Gastroesophageal sphincter (tissue), 4 donors: ENCODE measurements around the gene CTNNA2. TPM values are rescaled to one million over a fixed set of nuclear protein-coding genes. Genes with fewer than 3 reads are reported as not detected.

Experiments
- ATAC-seq: fragments of 150-250 bp; one replicate; pipeline ENCODE4 v1.9.1; 2016; ENCODE audit warnings: mild to moderate bottlenecking, moderate library complexity
- H3K27ac ChIP-seq, 4 donors: fragments of 200-600 bp; sonication (generic) in 3 of 4; 1 replicate in 3 of 4; 2 replicates in 1 of 4; pipeline ENCODE4 v1.5.1; 2016 to 2019
- H3K27me3 ChIP-seq: fragments of 200-600 bp; sonication (generic); one replicate; pipeline ENCODE4 v1.5.1; 2019
- H3K36me3 ChIP-seq, 2 donors: fragments of 200-600 bp; sonication (generic); one replicate each; pipeline ENCODE4 v1.5.1; 2019; ENCODE audit warnings: control low read depth in 1 of 2
- H3K4me1 ChIP-seq, 3 donors: fragments of 200-600 bp; sonication (generic); 1 replicate in 2 of 3; 2 replicates in 1 of 3; pipeline ENCODE4 v1.5.1; 2016 to 2019; ENCODE audit warnings: control low read depth in 2 of 3
- H3K4me3 ChIP-seq, 2 donors: fragments of 200-600 bp; sonication (generic); one replicate each; pipeline ENCODE4 v1.5.1; 2019; ENCODE audit warnings: mild to moderate bottlenecking in 1 of 2, moderate library complexity in 1 of 2
- H3K9me3 ChIP-seq, 3 donors: fragments of 200-600 bp; sonication (generic); one replicate each; pipeline ENCODE4 v1.5.1; 2017 to 2019; ENCODE audit warnings: control low read depth in 2 of 3
- EP300 ChIP-seq: sonication (generic); formaldehyde crosslinking; IDR thresholded peaks from one replicate; pipeline ENCODE4 v1.6.1; 2017; ENCODE audit warnings: antibody characterized with exemption, mild to moderate bottlenecking
- POLR2A ChIP-seq, 2 donors: fragments of 450-650 bp; IDR thresholded peaks; one replicate each; pipeline ENCODE4 v1.6.1; 2017; ENCODE audit warnings: antibody characterized with exemption in 2 of 2, mild to moderate bottlenecking in 2 of 2, moderate library complexity in 1 of 2
- POLR2AphosphoS5 ChIP-seq: sonication (generic); formaldehyde crosslinking; IDR thresholded peaks from one replicate; pipeline ENCODE4 v1.6.1; 2017; ENCODE audit warnings: antibody characterized with exemption
- WGBS, 2 donors: methylation state at CpG; one replicate each; pipeline ENCODE4 v1.1.5; 2018; ENCODE audit warnings: low coverage in 1 of 2; 5-methylcytosine and 5-hydroxymethylcytosine counted together
- total RNA-seq, 4 donors: library from RNA; depleted of rRNA; stranded (reverse); fragments of >200 nt; gene quantifications; one replicate each; pipeline ENCODE4 v1.1.0, GENCODE V29; 2016
- TF ChIP-seq, protein P1 (sequence below), 4 experiments: fragments of 200-600 bp in 2 of 4; fragments of 450-650 bp in 2 of 4; sonication (generic) in 1 of 4; IDR thresholded peaks; one replicate each; pipeline ENCODE4 v1.5.1; 2017 to 2019; ENCODE audit warnings: antibody characterized with exemption in 4 of 4, mild to moderate bottlenecking in 2 of 4, moderate library complexity in 2 of 4

CTNNA2 gene
- total RNA-seq, 4 donors from 2014 or later = 0.15 to 4.2 (median 0.68) TPM

DNA sequence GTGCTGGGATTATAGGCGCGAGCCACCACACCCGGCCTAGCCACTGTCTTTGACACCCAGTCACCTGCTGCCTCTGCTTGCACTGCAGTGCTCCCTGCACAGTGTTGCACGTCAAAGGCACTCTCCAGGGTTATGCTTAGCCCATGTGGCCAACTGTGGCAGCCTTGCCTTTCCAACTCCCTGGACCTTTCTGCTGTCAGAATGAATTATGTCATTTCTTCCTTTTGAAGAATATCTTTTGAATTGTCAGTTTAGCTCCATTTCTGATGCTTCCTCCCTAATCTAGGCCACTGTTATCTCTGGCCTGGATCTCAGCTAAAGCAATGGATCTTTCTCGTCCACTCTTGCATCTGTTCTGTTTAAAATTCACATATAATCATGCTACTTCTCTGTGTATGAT lies 821.0 kb downstream of the CTNNA2 start:
- TF ChIP-seq EP300 (no peak), POLR2A (IDR thresholded peaks at IDR 0.05) (no peak), POLR2AphosphoS5 (no peak)
- TF ChIP-seq, protein P1, sequence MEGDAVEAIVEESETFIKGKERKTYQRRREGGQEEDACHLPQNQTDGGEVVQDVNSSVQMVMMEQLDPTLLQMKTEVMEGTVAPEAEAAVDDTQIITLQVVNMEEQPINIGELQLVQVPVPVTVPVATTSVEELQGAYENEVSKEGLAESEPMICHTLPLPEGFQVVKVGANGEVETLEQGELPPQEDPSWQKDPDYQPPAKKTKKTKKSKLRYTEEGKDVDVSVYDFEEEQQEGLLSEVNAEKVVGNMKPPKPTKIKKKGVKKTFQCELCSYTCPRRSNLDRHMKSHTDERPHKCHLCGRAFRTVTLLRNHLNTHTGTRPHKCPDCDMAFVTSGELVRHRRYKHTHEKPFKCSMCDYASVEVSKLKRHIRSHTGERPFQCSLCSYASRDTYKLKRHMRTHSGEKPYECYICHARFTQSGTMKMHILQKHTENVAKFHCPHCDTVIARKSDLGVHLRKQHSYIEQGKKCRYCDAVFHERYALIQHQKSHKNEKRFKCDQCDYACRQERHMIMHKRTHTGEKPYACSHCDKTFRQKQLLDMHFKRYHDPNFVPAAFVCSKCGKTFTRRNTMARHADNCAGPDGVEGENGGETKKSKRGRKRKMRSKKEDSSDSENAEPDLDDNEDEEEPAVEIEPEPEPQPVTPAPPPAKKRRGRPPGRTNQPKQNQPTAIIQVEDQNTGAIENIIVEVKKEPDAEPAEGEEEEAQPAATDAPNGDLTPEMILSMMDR (IDR thresholded peaks at IDR 0.05) = no peak
- H3K27me3 ChIP-seq = no peaks in the 10 kb centered on the region
- 95 to 100% methylated on average over 3 to 5 of the region's 5 CpGs for WGBS, 2 donors
- H3K36me3 ChIP-seq = no peaks in the 10 kb centered on the region
- H3K9me3 ChIP-seq = no peaks in the 10 kb centered on the region
- no peak for ATAC-seq
- no peak overlapping the region for H3K4me3 ChIP-seq
- H3K27ac ChIP-seq = no peak overlapping the region
- no peaks in the 10 kb centered on the region for H3K4me1 ChIP-seq

DNA sequence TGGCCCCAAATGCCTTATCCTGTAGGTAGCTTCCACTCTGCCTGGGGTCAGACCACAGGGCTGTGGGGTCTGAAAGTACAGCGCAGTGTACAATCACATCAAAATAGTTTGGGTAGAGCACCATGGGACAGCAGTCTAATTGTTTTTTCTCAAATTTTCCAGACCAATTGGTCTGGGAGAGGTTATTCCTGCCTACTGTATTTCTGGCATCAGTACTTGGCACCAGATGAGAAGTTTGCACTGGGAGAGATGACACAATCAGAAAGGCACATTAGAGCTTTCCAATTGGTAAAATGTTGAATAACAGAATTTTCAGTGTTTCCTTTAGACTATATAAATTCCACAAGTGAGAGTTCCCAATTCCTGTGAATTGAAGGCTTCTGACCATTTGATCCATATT lies 822.6 kb downstream of the CTNNA2 start:
- no peaks in the 10 kb centered on the region for H3K36me3 ChIP-seq
- no peaks in the 10 kb centered on the region for H3K27me3 ChIP-seq
- TF ChIP-seq POLR2A (IDR thresholded peaks at IDR 0.05) (no peak), POLR2AphosphoS5 (no peak), EP300 (no peak)
- TF ChIP-seq, protein P1 (IDR thresholded peaks at IDR 0.05) = no peak
- WGBS, 2 donors = 89% methylated on average over 1 of the region's 1 CpG; no CpG with 5 or more reads in 1 of the 2 donors
- H3K4me1 ChIP-seq = no peaks in the 10 kb centered on the region
- no peak overlapping the region for H3K27ac ChIP-seq
- no peaks in the 10 kb centered on the region for H3K9me3 ChIP-seq
- H3K4me3 ChIP-seq = no peak overlapping the region
- ATAC-seq = no peak

DNA sequence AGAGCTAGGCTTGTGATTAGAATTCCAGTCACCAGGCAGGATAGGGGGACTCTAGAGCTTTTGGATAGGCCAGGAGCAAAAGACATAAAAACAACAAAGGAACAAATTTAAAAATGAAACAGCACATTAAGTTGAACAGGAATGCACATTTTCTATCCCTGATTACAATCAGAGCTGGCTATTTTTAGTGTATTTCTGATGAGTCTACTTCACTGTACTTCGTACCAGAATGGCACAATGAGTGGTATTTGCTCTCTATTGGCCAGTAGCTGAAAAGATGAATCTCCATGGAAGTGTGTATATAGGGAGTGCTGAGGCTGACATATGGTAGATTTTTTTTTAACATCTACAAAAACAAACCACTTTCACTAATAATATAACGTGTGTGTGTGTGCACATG lies 825.9 kb downstream of the CTNNA2 start:
- H3K27me3 ChIP-seq = no peaks in the 10 kb centered on the region
- 53 to 67% methylated on average over 1 to 2 of the region's 2 CpGs for WGBS, 2 donors
- no peaks in the 10 kb centered on the region for H3K4me1 ChIP-seq
- no peak overlapping the region for H3K4me3 ChIP-seq
- no peaks in the 10 kb centered on the region for H3K36me3 ChIP-seq
- no peaks in the 10 kb centered on the region for H3K9me3 ChIP-seq
- TF ChIP-seq, protein P1 (IDR thresholded peaks at IDR 0.05) = no peak
- no peak for ATAC-seq
- no peak overlapping the region for H3K27ac ChIP-seq

DNA sequence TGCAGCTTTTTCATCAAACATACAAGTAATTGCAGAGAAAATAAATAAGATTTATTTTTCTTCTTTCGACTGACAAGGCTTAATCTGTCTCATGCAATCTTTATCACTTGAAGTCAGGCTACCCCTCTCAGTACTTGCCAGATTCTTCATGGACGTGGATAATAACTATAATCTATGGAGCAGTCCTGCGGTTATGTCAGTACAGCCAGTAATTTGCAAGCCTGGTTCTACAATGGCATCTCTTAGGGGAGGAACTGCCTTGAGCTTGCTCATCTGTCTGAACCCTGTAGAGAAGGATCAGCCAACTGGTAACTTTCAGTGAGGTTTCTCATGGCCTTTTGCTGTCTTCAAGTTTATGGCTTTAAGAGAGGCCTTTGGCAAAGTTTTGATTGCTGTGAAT lies 827.2 kb downstream of the CTNNA2 start:
- no peak for ATAC-seq
- WGBS, 2 donors = 80 to 100% methylated on average over 3 of the region's 3 CpGs
- H3K27ac ChIP-seq = no peak overlapping the region
- no peaks in the 10 kb centered on the region for H3K36me3 ChIP-seq
- no peaks in the 10 kb centered on the region for H3K4me1 ChIP-seq
- H3K4me3 ChIP-seq = no peak overlapping the region
- TF ChIP-seq, protein P1 (IDR thresholded peaks at IDR 0.05) = no peak
- TF ChIP-seq POLR2A (IDR thresholded peaks at IDR 0.05) (no peak), POLR2AphosphoS5 (no peak), EP300 (no peak)
- H3K27me3 ChIP-seq = no peaks in the 10 kb centered on the region
- H3K9me3 ChIP-seq = no peaks in the 10 kb centered on the region

DNA sequence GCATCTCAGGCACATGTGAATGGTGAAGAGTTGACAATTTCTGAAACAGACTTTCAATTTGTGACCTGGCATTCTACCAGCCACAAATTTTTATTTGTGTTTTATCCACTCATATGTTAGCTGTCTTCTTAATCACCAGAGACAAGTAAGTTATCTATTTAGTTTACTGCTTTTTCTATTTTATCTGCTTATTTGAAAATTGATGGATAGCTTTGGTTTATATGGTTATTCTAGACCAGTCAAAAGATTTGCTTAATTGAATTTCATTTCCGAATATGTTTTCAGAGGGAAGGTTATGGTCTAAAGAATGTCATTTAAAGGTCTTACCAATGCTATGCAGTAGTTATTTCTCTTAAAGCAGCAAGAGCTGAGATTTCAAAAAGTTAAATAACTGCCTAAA lies 835.2 kb downstream of the CTNNA2 start:
- H3K27ac ChIP-seq = no peak overlapping the region
- no peak for ATAC-seq
- 50 to 100% methylated on average over 1 of the region's 1 CpG for WGBS, 2 donors

More for the DNA sequence above, 835.2 kb downstream of the CTNNA2 start:
- TF ChIP-seq POLR2A (IDR thresholded peaks at IDR 0.05) (no peak), EP300 (no peak), POLR2AphosphoS5 (no peak)
- TF ChIP-seq, protein P1 (IDR thresholded peaks at IDR 0.05) = no peak
- no peaks in the 10 kb centered on the region for H3K27me3 ChIP-seq
- H3K4me3 ChIP-seq = no peak overlapping the region
- no peaks in the 10 kb centered on the region for H3K36me3 ChIP-seq
- H3K4me1 ChIP-seq = no peaks in the 10 kb centered on the region
- H3K9me3 ChIP-seq = no peaks in the 10 kb centered on the region
